PC-3 (cell line): ENCODE results near the gene ELOA.

Source experiments
- EZH2 ChIP-seq: fragments of 300-600 bp; sonication (generic); IDR thresholded peaks from one replicate; pipeline ENCODE4 v1.6.1; 2017; ENCODE audit warnings: antibody characterized with exemption, mild to moderate bottlenecking, low read length; ENCODE audit not compliant: unreplicated experiment
- EZH2phosphoT487 ChIP-seq: fragments of 300-600 bp; sonication (generic); IDR thresholded peaks from 2 replicates; pipeline ENCODE4 v1.6.1; 2018; ENCODE audit warnings: mild to moderate bottlenecking, antibody characterized with exemption, low read length, borderline replicate concordance
- TF ChIP-seq, protein P1 (sequence below): fragments of 300-600 bp; sonication (generic); conservative IDR thresholded peaks from 2 replicates; pipeline ENCODE4 v1.5.1; 2017; ENCODE audit warnings: antibody characterized with exemption, low read depth, mild to moderate bottlenecking, low read length

DNA sequence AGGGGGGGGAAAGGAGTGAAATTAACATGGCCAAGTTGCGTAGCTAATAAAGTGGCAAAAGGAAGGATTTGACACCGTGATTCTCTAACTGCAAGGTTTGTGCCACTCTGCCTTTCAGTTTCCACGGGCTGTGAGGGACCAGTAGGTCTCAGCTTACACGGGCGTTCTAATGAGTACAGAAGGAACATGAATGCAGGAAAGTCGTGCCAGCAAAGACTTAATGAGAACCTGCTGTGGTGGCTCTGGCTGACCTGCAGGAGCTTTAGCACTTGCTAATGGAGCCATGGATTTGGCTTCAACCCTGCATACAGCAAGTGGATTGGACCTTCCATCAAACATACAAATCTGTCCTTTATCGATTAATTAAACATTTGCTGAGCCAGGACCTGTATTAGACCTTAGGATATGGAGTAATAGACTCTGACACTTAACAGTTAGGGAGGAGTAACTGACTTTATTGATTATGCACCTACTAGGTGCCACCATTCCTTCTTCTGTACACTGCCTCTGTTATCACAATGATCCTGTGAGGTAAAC lies 19.8 kb downstream of the ELOA start:
- TF ChIP-seq, protein P1, sequence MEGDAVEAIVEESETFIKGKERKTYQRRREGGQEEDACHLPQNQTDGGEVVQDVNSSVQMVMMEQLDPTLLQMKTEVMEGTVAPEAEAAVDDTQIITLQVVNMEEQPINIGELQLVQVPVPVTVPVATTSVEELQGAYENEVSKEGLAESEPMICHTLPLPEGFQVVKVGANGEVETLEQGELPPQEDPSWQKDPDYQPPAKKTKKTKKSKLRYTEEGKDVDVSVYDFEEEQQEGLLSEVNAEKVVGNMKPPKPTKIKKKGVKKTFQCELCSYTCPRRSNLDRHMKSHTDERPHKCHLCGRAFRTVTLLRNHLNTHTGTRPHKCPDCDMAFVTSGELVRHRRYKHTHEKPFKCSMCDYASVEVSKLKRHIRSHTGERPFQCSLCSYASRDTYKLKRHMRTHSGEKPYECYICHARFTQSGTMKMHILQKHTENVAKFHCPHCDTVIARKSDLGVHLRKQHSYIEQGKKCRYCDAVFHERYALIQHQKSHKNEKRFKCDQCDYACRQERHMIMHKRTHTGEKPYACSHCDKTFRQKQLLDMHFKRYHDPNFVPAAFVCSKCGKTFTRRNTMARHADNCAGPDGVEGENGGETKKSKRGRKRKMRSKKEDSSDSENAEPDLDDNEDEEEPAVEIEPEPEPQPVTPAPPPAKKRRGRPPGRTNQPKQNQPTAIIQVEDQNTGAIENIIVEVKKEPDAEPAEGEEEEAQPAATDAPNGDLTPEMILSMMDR = no peak
- TF ChIP-seq EZH2 (no peak), EZH2phosphoT487 (no peak)
